Endothelial cell of umbilical vein (primary cell): ENCODE data around the gene PUM2. TPM values are rescaled to one million over a fixed set of nuclear protein-coding genes. Genes with fewer than 3 reads are reported as not detected.
A peak's percentile ranks its signal among the peaks of the same experiment; 100 is the strongest.
"Not testable (repeated sequence)": the region's sequence is repeated elsewhere in the genome, so short reads cannot be mapped to it uniquely, and the experiment has no call there.

ENCODE experiments used
- BruUV-seq: library from RNA; stranded (reverse); fragments of 400-500 nt; replicated peaks from 2 replicates; lab custom pipeline; 2021; lab: Mats Ljungman, UMichigan
- CTCF ChIA-PET: fragments of 300-600, 350-600 bp; sonication (Branson Sonifier 250); formaldehyde crosslinking; loops from one replicate; lab custom pipeline; 2021; ENCODE audit warnings: antibody characterized with exemption, inconsistent platforms; lab: Charles Lee
- POLR2A ChIA-PET: fragments of 300-600, 350-600 bp; sonication (Branson Sonifier 250); formaldehyde crosslinking; loops from one replicate; lab custom pipeline; 2021; ENCODE audit warnings: antibody characterized with exemption, inconsistent platforms; lab: Charles Lee
- DNase-seq: peaks from one replicate; pipeline ENCODE4 v3.0.0-alpha.2; 2011; ENCODE audit warnings: low read depth, low spot score
- FAIRE-seq: peaks from 2 replicates; lab custom pipeline; 2011; peaks lifted over from hg19 to GRCh38; lab: Jason Lieb, UNC
- H2AFZ ChIP-seq: 2 replicates; pipeline ENCODE4 v1.6.0; 2012; ENCODE audit warnings: low read depth, low read length, control low read depth, inconsistent platforms
- H3K27ac ChIP-seq: 2 replicates; pipeline ENCODE4 v1.5.1; 2011; ENCODE audit warnings: low read depth, mild to moderate bottlenecking, control low read depth, low read length, moderate library complexity; ENCODE audit not compliant: insufficient read depth
- H3K27me3 ChIP-seq, 2 experiments: 2 replicates each; pipeline versions ENCODE4 v1.6.0 to v1.6.1; 2011; ENCODE audit warnings: low read length in 2 of 2, mixed read lengths in 1 of 2; ENCODE audit not compliant: control insufficient read depth in 2 of 2, insufficient read depth in 2 of 2
- H3K36me3 ChIP-seq, 2 experiments: 2 replicates in 1 of 2; 3 replicates in 1 of 2; pipeline ENCODE4 v1.5.1; 2011; ENCODE audit warnings: low read length in 2 of 2, mild to moderate bottlenecking in 1 of 2, moderate library complexity in 1 of 2; ENCODE audit not compliant: control insufficient read depth in 2 of 2, insufficient read depth in 2 of 2; ENCODE audit errors: extremely low read depth in 1 of 2
- H3K4me1 ChIP-seq: 3 replicates; pipeline ENCODE4 v1.5.1; 2011; ENCODE audit warnings: mild to moderate bottlenecking, low read length; ENCODE audit not compliant: control insufficient read depth, insufficient read depth; ENCODE audit errors: extremely low read depth
- H3K4me2 ChIP-seq: 2 replicates; pipeline ENCODE4 v1.6.1; 2011; ENCODE audit warnings: low read length, control low read depth, mixed read lengths; ENCODE audit not compliant: insufficient read depth
- H3K4me3 ChIP-seq, 3 experiments: fragments of 200-600 bp in 1 of 3; sonication (generic), shearing (Covaris generic) in 1 of 3; replicated peaks in 1 of 3; 2 replicates each; pipeline ENCODE4 v1.5.1; 2011 to 2016; ENCODE audit warnings: control low read depth in 3 of 3, low read length in 3 of 3, mild to moderate bottlenecking in 2 of 3, inconsistent platforms in 1 of 3, low read depth in 1 of 3, moderate library complexity in 1 of 3; ENCODE audit not compliant: insufficient read depth in 1 of 3
- H3K79me2 ChIP-seq: 2 replicates; pipeline ENCODE4 v1.6.0; 2012; ENCODE audit warnings: low read length, inconsistent platforms; ENCODE audit not compliant: control insufficient read depth, insufficient read depth
- H3K9ac ChIP-seq: replicated peaks from 2 replicates; pipeline ENCODE3; 2011; ENCODE audit warnings: low read length, control low read depth; ENCODE audit not compliant: insufficient read depth; ENCODE audit errors: extremely low read depth
- H3K9me1 ChIP-seq: replicated peaks from 3 replicates; pipeline ENCODE4 v1.6.0; 2011; ENCODE audit warnings: mild to moderate bottlenecking, low read length; ENCODE audit not compliant: control insufficient read depth, insufficient read depth; ENCODE audit errors: extremely low read depth
- H3K9me3 ChIP-seq: replicated peaks from 2 replicates; pipeline ENCODE4 v1.5.1; 2012; ENCODE audit warnings: low read length, inconsistent platforms; ENCODE audit not compliant: control insufficient read depth, insufficient read depth
- H4K20me1 ChIP-seq: replicated peaks from 2 replicates; pipeline ENCODE3; 2011; ENCODE audit warnings: mild to moderate bottlenecking, low read length; ENCODE audit not compliant: control insufficient read depth, insufficient read depth; ENCODE audit errors: extremely low read depth
- MYC ChIP-seq: IDR thresholded peaks from one replicate; pipeline ENCODE4 v1.6.1; 2011; ENCODE audit warnings: mild to moderate bottlenecking, low read depth, low read length
- dilution Hi-C: fragments of 300-500 bp; cut with MboI; formaldehyde crosslinking; loops from one replicate; pipeline ENCODE4 v1.15.0; 2019; ENCODE audit warnings: low sequenced_read_pairs; ENCODE audit not compliant: extremely low pct_ligation_motif_present
- intact Hi-C: fragments of 100-400 bp; cut with micrococcal nuclease; formaldehyde crosslinking; loops from one replicate; pipeline ENCODE4 v1.10.0; 2022
- polyA plus RNA-seq, 4 experiments: library from polyadenylated mRNA; depleted of rRNA in 3 of 4; stranded (reverse) in 3 of 4; unstranded in 1 of 4; fragments of >200 nt; gene quantifications; 2 replicates each; pipeline versions ENCODE4 v1.2.1 to v1.2.3, GENCODE V29; 2011 to 2012; ENCODE audit warnings: missing spikeins in 1 of 4
- total RNA-seq: library from RNA; stranded (reverse); gene quantifications from 2 replicates; pipeline ENCODE4 v1.2.3, GENCODE V29; 2021
- TF ChIP-seq, protein P1 (sequence below), 2 donors: IDR thresholded peaks; 1 replicate in 1 of 2; 2 replicates in 1 of 2; pipeline ENCODE4 v1.5.1; 2011; ENCODE audit warnings: low read length in 2 of 2, mild to moderate bottlenecking in 2 of 2, moderate library complexity in 2 of 2, control low read depth in 1 of 2, inconsistent platforms in 1 of 2, low read depth in 1 of 2; ENCODE audit not compliant: insufficient read depth in 1 of 2; ENCODE audit errors: extremely low read depth in 1 of 2

The PUM2 gene
- total and polyA plus RNA-seq, 2 donors (not counting 3 experiments of a cell fraction or from before 2014, with no cell fraction given), result 32.9 to 83.7 TPM

- POLR2A ChIA-PET, result no interaction called here
Measured at GRCh38 chr2:20241973-20242726, 108.5 kb downstream of the PUM2 start.

DNA sequence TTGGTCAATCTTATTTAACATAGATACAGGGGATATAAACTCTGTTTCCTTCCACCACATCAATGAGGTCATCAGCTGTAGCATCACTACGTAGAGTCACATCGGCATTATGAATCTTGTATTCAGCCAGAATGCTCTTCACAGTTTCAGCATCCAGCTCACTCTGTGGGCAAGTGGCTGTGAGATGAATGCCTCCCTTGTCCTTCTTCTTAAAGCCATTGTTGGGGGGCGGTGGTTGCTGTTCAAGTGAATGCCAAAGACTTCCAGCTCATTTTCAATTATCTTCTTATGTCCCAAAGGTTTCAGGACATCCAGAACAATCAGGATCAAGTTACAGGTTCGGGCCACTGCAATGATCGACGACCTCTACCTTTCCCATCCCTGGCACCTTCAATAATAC is 110.4 kb downstream of the PUM2 start:
- H3K9me3 ChIP-seq, H3K9ac ChIP-seq, H4K20me1 ChIP-seq, H3K27me3 ChIP-seq, POLR2A ChIA-PET, H2AFZ ChIP-seq, H3K36me3 ChIP-seq, H3K4me2 ChIP-seq, H3K4me1 ChIP-seq, BruUV-seq, DNase-seq, dilution Hi-C loops, H3K27ac ChIP-seq, H3K9me1 ChIP-seq, H3K4me3 ChIP-seq, H3K79me2 ChIP-seq, intact Hi-C loops: not testable (repeated sequence)
- CTCF ChIA-PET, result interaction anchor here (1.2 kb wide), 2 partner anchors 15 to 105 kb away, joined by 4 to 5 read pairs; partner anchors contain the start of gene SDC1
- FAIRE-seq, result peak; percentile 52

More at GRCh38 chr2:20241973-20242726, 108.5 kb downstream of the PUM2 start:
- no peak overlapping the region for H3K4me2 ChIP-seq
- H3K27ac ChIP-seq, result no peak overlapping the region
- no peak overlapping the region for H3K9ac ChIP-seq
- H3K4me1 ChIP-seq, result no peaks in the 10 kb centered on the region
- no peaks in the 10 kb centered on the region for H3K79me2 ChIP-seq
- DNase-seq (no peak), FAIRE-seq (no peak)
- H3K9me1 ChIP-seq, result no peaks in the 10 kb centered on the region
- H3K36me3 ChIP-seq, result no peaks in the 10 kb centered on the region
- H3K9me3 ChIP-seq, result no peaks in the 10 kb centered on the region
- CTCF ChIA-PET, result interaction anchor here (0.7 to 3.0 kb wide), 9 partner anchors 8 to 136 kb away, joined by 3 to 12 read pairs (median 4); partner anchors contain the start of gene SDC1
- BruUV-seq, result no TSS peak
- no peak overlapping the region for H3K4me3 ChIP-seq
- H4K20me1 ChIP-seq, result no peaks in the 10 kb centered on the region
- intact Hi-C loops (no loop called here), dilution Hi-C loops (no loop called here)
- TF ChIP-seq MYC, result no peak
- TF ChIP-seq, protein P1, sequence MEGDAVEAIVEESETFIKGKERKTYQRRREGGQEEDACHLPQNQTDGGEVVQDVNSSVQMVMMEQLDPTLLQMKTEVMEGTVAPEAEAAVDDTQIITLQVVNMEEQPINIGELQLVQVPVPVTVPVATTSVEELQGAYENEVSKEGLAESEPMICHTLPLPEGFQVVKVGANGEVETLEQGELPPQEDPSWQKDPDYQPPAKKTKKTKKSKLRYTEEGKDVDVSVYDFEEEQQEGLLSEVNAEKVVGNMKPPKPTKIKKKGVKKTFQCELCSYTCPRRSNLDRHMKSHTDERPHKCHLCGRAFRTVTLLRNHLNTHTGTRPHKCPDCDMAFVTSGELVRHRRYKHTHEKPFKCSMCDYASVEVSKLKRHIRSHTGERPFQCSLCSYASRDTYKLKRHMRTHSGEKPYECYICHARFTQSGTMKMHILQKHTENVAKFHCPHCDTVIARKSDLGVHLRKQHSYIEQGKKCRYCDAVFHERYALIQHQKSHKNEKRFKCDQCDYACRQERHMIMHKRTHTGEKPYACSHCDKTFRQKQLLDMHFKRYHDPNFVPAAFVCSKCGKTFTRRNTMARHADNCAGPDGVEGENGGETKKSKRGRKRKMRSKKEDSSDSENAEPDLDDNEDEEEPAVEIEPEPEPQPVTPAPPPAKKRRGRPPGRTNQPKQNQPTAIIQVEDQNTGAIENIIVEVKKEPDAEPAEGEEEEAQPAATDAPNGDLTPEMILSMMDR (IDR thresholded peaks at IDR 0.05; ENCODE audit: extremely low read depth in 1 of 2, insufficient read depth in 1 of 2, low read depth in 1 of 2, low read length in 2 of 2), result peak; percentile 49 to 52
- no peak overlapping the region for H2AFZ ChIP-seq
- H3K27me3 ChIP-seq, result peaks cover 2 to 3% of the 10 kb centered on the region in 2 experiments
